ENCODE data around the gene PALLD.
A peak's percentile ranks its signal among the peaks of the same experiment; 100 is the strongest.
"Not testable (repeated sequence)": the region's sequence is repeated elsewhere in the genome, so short reads cannot be mapped to it uniquely, and the experiment has no call there.

Gene PALLD

DNA sequence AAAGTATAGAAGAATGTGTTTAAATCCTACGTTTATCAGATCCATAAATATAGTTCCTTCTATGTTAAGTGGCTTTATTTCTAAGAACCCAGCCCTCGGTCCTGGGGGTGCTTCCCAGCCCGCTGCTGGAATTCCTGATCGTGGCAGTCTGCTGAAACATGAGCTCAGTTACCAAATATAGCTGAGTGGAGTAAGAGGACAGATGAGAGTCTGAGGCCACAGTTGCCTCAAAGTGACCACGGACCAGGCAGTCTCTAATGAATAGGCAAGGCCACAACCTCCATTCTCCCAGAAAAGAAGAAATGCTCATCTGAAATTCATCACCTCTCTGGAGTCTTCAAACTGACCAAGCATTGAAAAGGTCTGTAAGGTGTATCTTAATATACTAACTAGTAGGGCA lies at the start of gene PALLD:
PALLD (plus strand) TSS at position 219 of the 400 bp plus-strand sequence.
- DNase-seq (ENCODE audit: low spot score): peak; percentile 65

GRCh38 chr4:168449063-168449462 lies 47.8 kb upstream of the PALLD start:
- not testable (repeated sequence) for DNase-seq (ENCODE audit: low spot score)

- no peak for DNase-seq (ENCODE audit: low spot score)
Measured at GRCh38 chr4:168449719-168450452, 47.0 kb upstream of the PALLD start.

DNA sequence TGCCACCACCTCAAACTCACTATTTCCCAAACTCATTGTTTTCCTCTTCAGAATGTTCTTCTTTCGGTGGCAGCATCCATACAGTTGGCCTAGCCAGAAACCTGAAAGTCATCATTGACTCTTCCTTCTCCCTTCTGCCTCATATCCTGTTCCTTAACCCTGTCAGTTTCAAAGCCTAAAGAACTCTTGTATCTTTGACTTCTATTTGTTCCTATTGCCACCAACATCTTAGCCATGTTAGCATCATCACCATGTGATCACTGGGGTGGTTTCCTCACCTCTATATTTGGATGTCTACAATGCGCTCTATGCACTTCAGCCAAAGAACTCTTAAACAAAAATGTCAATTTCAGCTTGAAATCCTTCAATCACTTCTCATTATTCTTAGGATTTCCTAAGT lies 45.5 kb upstream of the PALLD start:
- DNase-seq (ENCODE audit: low spot score): no peak

DNA sequence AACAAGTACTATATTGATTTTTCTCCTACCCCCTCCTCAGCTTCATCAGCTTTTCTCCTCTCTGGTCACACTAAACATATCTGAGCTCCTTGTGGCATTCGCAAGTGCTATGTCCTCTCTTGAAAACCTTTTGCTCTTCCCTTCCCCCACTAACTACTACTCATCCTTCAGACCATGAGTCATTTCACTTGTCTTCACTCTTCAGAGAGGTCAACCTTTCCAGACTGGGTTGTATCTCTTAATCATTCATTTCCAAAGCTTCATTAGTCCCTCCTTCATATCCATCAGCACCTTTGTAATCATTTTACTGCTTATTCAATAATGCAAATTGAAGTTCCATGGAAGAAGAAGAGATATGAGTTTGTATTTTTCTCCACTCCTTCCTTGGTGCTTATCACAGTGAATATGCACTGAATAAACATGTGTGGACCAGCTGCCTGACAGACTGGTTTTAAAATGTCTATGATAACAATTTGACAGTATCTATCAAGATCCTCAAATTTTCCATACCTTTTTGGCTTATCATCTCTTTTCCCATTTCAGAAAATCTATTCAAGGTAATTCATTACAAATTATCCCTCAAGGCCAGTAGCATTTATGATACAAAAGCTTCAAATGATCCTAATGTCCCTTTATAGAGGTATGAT lies 45.0 kb upstream of the PALLD start:
- DNase-seq (ENCODE audit: low spot score): no peak

- no peak for DNase-seq (ENCODE audit: low spot score)
Measured at GRCh38 chr4:168453146-168453545, 43.7 kb upstream of the PALLD start.

DNA sequence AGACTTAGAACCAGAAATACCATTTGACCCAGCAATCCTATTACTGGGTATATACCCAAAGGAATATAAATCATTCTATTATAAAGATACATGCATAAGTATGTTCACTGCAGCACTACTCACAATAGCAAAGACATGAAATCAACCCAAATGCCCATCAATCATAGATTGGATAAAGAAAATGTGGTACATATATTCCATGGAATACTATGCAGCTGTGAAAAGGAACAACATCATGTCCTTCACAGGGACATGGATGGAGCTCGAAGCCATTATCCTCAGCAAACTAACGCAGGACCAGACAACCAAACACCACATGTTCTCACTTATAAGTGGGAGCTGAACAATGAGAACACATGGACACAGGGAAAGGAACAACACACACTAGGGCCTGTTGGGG lies 38.6 kb upstream of the PALLD start:
- not testable (repeated sequence) for DNase-seq (ENCODE audit: low spot score)

DNA sequence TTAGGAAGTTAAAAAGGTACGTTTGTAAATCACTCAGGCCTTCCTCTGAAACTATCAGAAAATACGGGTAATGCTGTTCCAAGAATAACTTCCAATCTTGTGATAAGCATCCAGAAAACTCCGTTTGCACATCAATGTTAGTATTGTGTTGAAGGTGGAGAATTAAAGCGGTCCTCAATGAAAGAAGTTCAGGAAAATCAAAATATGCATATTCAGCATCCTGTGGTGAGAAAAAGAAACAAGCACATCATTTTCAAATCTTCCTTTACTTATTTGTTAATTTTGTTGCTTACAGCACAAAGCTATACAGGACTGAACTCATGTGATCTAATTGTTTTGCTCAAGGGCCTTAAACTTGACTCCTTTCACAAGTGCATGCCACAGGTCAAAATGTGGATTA lies 35.0 kb upstream of the PALLD start:
- DNase-seq (ENCODE audit: low spot score): no peak

DNA sequence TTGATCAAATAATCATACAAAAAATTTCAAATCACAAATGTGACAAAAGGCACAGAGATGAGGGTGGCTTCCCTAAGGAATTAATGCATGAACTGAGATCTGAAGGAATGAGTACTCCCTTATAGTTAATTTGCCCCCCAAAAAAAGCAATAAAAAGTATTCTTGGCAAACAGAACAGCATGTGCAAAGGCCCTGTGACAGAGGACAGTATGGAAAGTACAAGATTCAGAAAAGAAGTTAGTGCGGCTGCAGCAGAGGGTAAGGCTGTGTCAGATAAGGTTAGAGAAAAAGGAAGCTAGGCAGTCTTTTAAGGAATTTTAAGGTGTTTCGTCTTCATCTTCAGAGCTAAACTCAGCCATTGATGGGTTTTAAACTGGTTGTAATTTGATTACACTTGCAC lies 23.9 kb upstream of the PALLD start:
- DNase-seq (ENCODE audit: low spot score): no peak

DNA sequence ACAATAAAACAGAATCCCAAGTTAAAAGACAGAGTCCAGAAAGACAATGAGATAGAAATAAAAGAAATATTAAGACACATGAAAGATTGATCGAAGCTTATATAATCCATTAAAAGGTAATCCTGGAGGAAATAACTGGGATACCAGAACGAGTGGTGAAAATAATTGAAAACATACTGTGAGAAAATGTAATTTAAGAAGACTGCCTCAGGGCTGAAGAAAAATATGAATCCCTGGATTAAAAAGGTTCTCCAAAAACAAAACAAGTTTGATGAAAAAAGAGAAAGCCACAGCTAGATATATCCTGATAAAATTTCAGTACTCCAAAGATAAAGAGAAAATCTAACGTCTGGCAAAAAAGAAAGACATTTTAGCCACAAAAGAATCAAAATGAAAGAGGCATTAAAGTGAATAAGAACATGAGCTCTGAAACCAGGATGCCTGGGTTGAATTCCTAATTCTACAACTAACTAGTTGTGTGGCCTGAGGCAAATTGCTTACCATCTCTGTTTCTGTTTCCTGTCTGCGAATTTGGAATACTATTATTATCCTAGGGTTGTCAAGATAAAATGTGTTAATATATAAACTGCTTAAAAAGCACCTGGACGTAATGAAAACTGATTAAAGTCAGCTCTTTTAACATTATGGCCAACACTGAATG lies 22.1 kb upstream of the PALLD start:
- DNase-seq (ENCODE audit: low spot score): no peak

GRCh38 chr4:168475745-168476144 lies 21.1 kb upstream of the PALLD start:
- DNase-seq (ENCODE audit: low spot score): no peak

- DNase-seq (ENCODE audit: low spot score): no peak
Measured at GRCh38 chr4:168478868-168479267, 18.0 kb upstream of the PALLD start.

- DNase-seq (ENCODE audit: low spot score): peak; percentile 51
Measured at GRCh38 chr4:168480931-168481611, 15.8 kb upstream of the PALLD start.

GRCh38 chr4:168483811-168484210 lies 13.0 kb upstream of the PALLD start:
- DNase-seq (ENCODE audit: low spot score): peak; percentile 34

- DNase-seq (ENCODE audit: low spot score): peak; percentile 53
Measured at GRCh38 chr4:168484626-168485025, 12.2 kb upstream of the PALLD start.

DNA sequence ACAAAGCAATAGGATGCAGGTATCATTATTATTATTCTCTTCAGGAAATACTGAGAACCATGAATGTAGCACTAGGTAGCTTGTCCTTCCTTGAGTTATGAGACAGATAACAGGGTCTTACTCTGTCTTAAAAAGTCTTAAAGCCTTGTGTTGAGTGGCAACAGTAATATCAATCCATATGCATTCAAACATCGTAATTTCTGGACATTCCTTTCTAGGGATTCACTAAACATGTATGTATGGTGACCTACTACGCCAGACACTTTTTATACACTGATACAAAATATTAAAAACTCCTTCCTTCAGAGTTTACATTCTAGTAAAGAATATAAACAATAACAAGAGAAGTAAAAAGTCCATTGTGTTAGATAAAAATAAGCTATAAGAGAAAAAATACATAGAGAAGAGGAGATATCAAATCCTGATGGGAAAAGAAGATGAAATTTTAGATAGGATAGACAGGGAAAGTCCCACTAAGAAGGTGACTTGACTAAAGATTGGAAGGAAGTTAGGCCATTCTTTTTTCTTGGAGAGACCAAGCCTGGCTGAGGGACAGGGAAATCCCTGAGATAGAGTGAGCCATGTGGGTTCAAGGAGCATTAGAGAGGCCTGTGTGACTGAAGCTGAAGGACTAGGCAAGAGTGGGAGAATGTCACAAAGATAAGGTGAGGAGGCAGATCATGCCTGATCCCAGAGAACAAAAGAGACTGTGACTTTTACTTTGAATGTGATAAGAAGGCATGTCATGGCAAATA lies 11.5 kb upstream of the PALLD start:
- no peak for DNase-seq (ENCODE audit: low spot score)

DNA sequence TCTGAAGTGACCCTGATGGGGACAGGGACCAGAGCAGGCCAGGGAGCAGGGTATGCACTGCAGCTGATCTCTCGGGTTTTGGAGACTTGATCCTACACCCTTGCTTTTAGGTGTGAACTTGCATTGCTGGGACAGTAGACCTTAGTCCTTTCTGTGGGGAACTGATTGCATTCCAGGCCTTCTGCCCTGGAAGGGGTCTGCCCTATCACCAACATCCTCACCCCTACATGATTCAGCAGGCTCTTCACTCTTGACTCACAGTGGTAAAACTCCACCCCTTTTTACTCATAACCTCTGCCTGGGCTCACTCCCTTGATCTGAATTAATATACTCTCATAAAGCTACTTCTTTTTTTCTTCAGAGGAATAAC lies 10.0 kb upstream of the PALLD start:
- DNase-seq (ENCODE audit: low spot score): peak; percentile 69

DNA sequence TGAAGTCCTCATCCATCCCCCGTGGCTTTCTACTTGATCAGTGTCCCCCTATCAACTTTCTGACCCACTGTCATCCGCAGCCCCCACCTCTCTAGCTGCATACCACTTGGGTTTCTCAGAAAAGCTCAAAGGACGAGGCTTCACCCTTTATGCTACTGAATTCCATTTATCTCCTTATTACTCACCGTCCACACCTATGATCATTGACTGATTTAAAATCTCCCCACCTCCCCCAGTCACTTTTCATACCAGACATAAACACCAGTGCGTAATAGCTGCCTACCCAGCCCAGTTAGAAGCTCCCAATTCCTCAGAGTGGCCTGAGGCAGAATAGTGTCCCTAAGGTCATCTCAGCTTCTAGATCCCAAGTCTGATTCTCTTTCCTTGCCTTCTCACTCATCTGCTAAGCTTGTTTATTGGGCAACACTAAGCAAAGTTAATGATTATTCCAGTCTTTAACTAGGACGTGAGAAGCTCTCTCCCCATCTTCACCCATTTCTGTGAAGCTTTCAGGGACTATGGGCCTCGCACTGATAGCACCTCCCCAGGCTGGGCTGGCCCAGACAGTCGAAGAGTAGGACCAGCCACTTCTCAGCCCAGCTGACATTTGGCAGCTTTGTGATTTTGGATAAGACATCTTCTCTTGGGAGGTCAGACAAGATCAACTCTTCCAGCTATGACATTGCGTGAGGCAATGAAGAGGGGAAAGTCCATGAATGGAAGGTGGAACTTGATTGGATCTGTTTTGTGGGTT lies 9.4 kb upstream of the PALLD start:
- peak; percentile 17 for DNase-seq (ENCODE audit: low spot score)

- no peak for DNase-seq (ENCODE audit: low spot score)
Measured at GRCh38 chr4:168488869-168489274, 8.0 kb upstream of the PALLD start.

DNA sequence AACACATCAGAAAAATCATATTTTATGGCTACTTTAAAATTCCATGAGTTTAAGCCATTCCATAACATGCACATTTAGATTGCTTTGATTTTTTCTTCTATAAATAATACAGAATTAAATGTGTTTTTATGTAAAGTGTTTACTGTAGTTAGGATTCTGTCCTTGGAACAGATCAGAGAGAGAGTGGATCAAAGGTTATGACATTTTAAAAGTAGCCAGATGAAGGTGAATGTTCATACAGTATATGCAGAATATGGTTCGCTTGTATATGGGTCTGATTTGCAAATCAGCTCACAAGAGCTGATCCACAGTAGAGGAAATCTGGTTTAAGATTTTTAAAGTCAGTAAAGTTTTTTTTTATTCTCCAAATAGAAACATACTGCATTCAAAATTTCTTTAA lies 7.2 kb upstream of the PALLD start:
- DNase-seq (ENCODE audit: low spot score): no peak

DNA sequence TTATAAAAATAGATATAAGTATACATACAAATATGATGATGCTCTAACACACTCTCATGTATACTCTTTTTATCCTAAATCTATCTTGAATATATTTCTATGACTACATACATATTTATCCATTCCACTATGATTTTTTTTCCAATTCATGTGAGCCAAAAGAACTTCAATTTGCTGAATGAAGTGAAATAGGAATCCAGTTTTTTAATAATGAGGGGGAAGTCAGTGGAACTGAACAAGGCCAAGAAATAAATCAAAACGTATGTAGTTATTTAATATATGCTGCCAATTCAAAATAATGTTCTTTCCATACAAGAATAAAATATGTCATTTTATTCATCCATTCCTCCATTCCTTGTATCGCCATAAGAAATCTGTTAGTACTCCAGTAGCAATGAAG lies 6.1 kb upstream of the PALLD start:
- no peak for DNase-seq (ENCODE audit: low spot score)
